Panc1 (cell line): Measurements from ENCODE around the gene SNX10. TPM values are rescaled to one million over a fixed set of nuclear protein-coding genes. Genes with fewer than 3 reads are reported as not detected.

Experiments used
- ATAC-seq: fragments of 200-7000 bp; cut with Tn5 transposase; 2 replicates; pipeline ENCODE4 v1.9.1; 2020; ENCODE audit warnings: mild to moderate bottlenecking, moderate library complexity
- BruUV-seq: library from RNA; stranded (reverse); fragments of 400-500 nt; replicated peaks from 2 replicates; lab custom pipeline; 2021; lab: Mats Ljungman, UMichigan
- CTCF ChIA-PET: fragments of 300-600 bp; sonication (Branson Sonifier 250); formaldehyde crosslinking; loops from one replicate; lab custom pipeline; 2022; ENCODE audit warnings: antibody characterized with exemption; lab: Charles Lee
- POLR2A ChIA-PET: fragments of 300-600 bp; sonication (Branson Sonifier 250); formaldehyde crosslinking; loops from one replicate; lab custom pipeline; 2022; ENCODE audit warnings: antibody characterized with exemption; lab: Charles Lee
- DNase-seq: peaks from one replicate; pipeline ENCODE4 v3.0.0-alpha.2; 2010; ENCODE audit warnings: low read depth, low spot score
- H3K27ac ChIP-seq: 2 replicates; pipeline ENCODE4 v1.5.1; 2011; ENCODE audit warnings: mild to moderate bottlenecking, low read length, inconsistent platforms
- H3K27me3 ChIP-seq: fragments of 200-500 bp; sonication (Bioruptor generic); 2 replicates; pipeline ENCODE4 v1.6.0; 2014; ENCODE audit warnings: low read length, inconsistent platforms; ENCODE audit not compliant: control insufficient read depth, insufficient read depth
- H3K36me3 ChIP-seq: fragments of 200-500 bp; sonication (Bioruptor generic); 2 replicates; pipeline ENCODE4 v1.5.1; 2014; ENCODE audit warnings: inconsistent platforms, mild to moderate bottlenecking, low read length, moderate library complexity; ENCODE audit not compliant: control insufficient read depth, insufficient read depth
- H3K4me1 ChIP-seq: 2 replicates; pipeline ENCODE4 v1.5.1; 2011; ENCODE audit warnings: inconsistent platforms, mild to moderate bottlenecking, low read length, moderate library complexity; ENCODE audit not compliant: control insufficient read depth, insufficient read depth
- H3K4me3 ChIP-seq, 2 experiments: 2 replicates each; pipeline ENCODE4 v1.5.1; 2011 to 2012; ENCODE audit warnings: low read depth in 2 of 2, low read length in 2 of 2, mild to moderate bottlenecking in 2 of 2, inconsistent platforms in 1 of 2, moderate library complexity in 1 of 2
- H3K9me3 ChIP-seq: fragments of 200-500 bp; sonication (Bioruptor generic); 2 replicates; pipeline ENCODE4 v1.5.1; 2014; ENCODE audit warnings: low read depth, mild to moderate bottlenecking, inconsistent platforms, low read length, moderate library complexity; ENCODE audit not compliant: control insufficient read depth, insufficient read depth
- CTCF ChIP-seq: fragments of 450-650 bp; IDR thresholded peaks from 2 replicates; pipeline ENCODE4 v1.5.1; 2017; ENCODE audit warnings: mild to moderate bottlenecking
- POLR2AphosphoS5 ChIP-seq: IDR thresholded peaks from 2 replicates; pipeline ENCODE4 v1.6.1; 2012; ENCODE audit warnings: mild to moderate bottlenecking, low read depth, low read length, moderate library complexity
- REST ChIP-seq, 2 experiments: IDR thresholded peaks; 2 replicates each; pipeline ENCODE4 v1.6.1; 2011 to 2012; ENCODE audit warnings: low read depth in 2 of 2, control low read depth in 1 of 2, low read length in 1 of 2, mild to moderate bottlenecking in 1 of 2, moderate library complexity in 1 of 2; ENCODE audit not compliant: insufficient read depth in 1 of 2
- SIN3A ChIP-seq: IDR thresholded peaks from 2 replicates; pipeline ENCODE4 v1.6.1; 2012; ENCODE audit warnings: low read depth, mild to moderate bottlenecking, low read length, moderate library complexity, borderline replicate concordance; ENCODE audit not compliant: insufficient read depth
- TCF7L2 ChIP-seq: IDR thresholded peaks from 2 replicates; pipeline ENCODE4 v1.6.1; 2011; ENCODE audit warnings: mild to moderate bottlenecking, low read depth, low read length, inconsistent platforms
- in situ Hi-C: cut with HindIII; loops from 2 replicates; pipeline ENCODE4 v1.10.0; 2016; ENCODE audit warnings: low sequenced_read_pairs, low pct_unique_long_range_greater_than_20kb
- intact Hi-C: fragments of 100-400 bp; cut with micrococcal nuclease; formaldehyde crosslinking; loops from one replicate; pipeline ENCODE4 v1.10.0; 2022; ENCODE audit not compliant: unreplicated experiment
- total RNA-seq: library from RNA; stranded (reverse); gene quantifications from one replicate; pipeline ENCODE4 v1.2.1, GENCODE V29; 2021; ENCODE audit not compliant: unreplicated experiment

SNX10 gene
- total RNA-seq, 1 experiment from 2014 or later: 21.8 TPM

- no peak overlapping the region for H3K4me3 ChIP-seq
- intact Hi-C loops (no loop called here), in situ Hi-C loops (no loop called here)
- ChIA-PET CTCF (no interaction called here), POLR2A (no interaction called here)
- H3K9me3 ChIP-seq: no peaks in the 10 kb centered on the region
- no peak for TF ChIP-seq CTCF
- no peak for TF ChIP-seq POLR2AphosphoS5
- no peak for TF ChIP-seq REST (IDR thresholded peaks at IDR 0.05; ENCODE audit: insufficient read depth in 1 of 2, low read depth in 2 of 2, low read length in 1 of 2)
- no peak for TF ChIP-seq SIN3A
- no peak for TF ChIP-seq TCF7L2
- H3K27me3 ChIP-seq: no peaks in the 10 kb centered on the region
- no peak overlapping the region for H3K27ac ChIP-seq
- no peaks in the 10 kb centered on the region for H3K36me3 ChIP-seq
- H3K4me1 ChIP-seq: no peaks in the 10 kb centered on the region
- no peak for ATAC-seq
- no peak for DNase-seq
- BruUV-seq: no TSS peak
Measured at GRCh38 chr7:26306790-26307189, 15.1 kb downstream of the SNX10 start.

GRCh38 chr7:26307226-26307625, 15.6 kb downstream of the SNX10 start:
- in situ Hi-C loops (no loop called here), intact Hi-C loops (no loop called here)
- DNase-seq: no peak
- ChIA-PET CTCF (no interaction called here), POLR2A (no interaction called here)
- H3K4me3 ChIP-seq: no peak overlapping the region
- TF ChIP-seq CTCF (no peak), REST (IDR thresholded peaks at IDR 0.05; ENCODE audit: insufficient read depth in 1 of 2, low read depth in 2 of 2, low read length in 1 of 2) (no peak), POLR2AphosphoS5 (no peak), TCF7L2 (no peak), SIN3A (no peak)
- no peaks in the 10 kb centered on the region for H3K9me3 ChIP-seq
- no peak for ATAC-seq
- no TSS peak for BruUV-seq
- H3K27me3 ChIP-seq: no peaks in the 10 kb centered on the region
- H3K36me3 ChIP-seq: no peaks in the 10 kb centered on the region
- no peak overlapping the region for H3K27ac ChIP-seq
- no peaks in the 10 kb centered on the region for H3K4me1 ChIP-seq
